Colonic mucosa (tissue), 4 donors: ENCODE measurements around the gene CACHD1. TPM values are rescaled to one million over a fixed set of nuclear protein-coding genes. Genes with fewer than 3 reads are reported as not detected.

Source experiments
- DNase-seq: peaks from one replicate; pipeline ENCODE4 v3.0.0-alpha.2; 2020
- H3K27ac ChIP-seq: fragments of 200-600 bp; one replicate; pipeline ENCODE4 v1.8.0; 2021
- H3K27me3 ChIP-seq: fragments of 200-600 bp; one replicate; pipeline ENCODE4 v1.8.0; 2021
- H3K36me3 ChIP-seq: fragments of 200-600 bp; one replicate; pipeline ENCODE4 v1.8.0; 2021
- H3K4me1 ChIP-seq: fragments of 200-600 bp; one replicate; pipeline ENCODE4 v1.8.0; 2021; ENCODE audit warnings: mild to moderate bottlenecking
- H3K4me3 ChIP-seq: fragments of 200-600 bp; one replicate; pipeline ENCODE4 v1.8.0; 2021
- H3K9ac ChIP-seq, 2 donors: one replicate each; pipeline ENCODE4 v1.7.0; 2013; ENCODE audit warnings: control low read depth in 2 of 2, low read depth in 2 of 2, low read length in 2 of 2
- H3K9me3 ChIP-seq: fragments of 200-600 bp; one replicate; pipeline ENCODE4 v1.8.0; 2021
- CTCF ChIP-seq: fragments of 200-600 bp; IDR thresholded peaks from one replicate; pipeline ENCODE4 v1.8.0; 2022; ENCODE audit warnings: antibody characterized with exemption, mild to moderate bottlenecking
- intact Hi-C: fragments of 100-400 bp; cut with DNase I; formaldehyde crosslinking; loops from one replicate; pipeline ENCODE4 v1.14.1; 2022
- total RNA-seq, 2 donors: library from RNA; stranded (reverse); fragmentation: NEBNext Ultra II Directional in 1 of 2; extraction: Animal tissue kit (Norgen Biotek cat#: 25700) in 1 of 2; gene quantifications; one replicate each; pipeline ENCODE4 v1.2.1, GENCODE V29; 2021
- donor health status: healthy.
- donor health status: DM: no; HTN: no; CAD: no.
- donor health status: DM: no; HTN: no; CAD: no.

CACHD1 gene
- total RNA-seq, 2 donors from 2014 or later = 1.5 to 2.0 TPM

DNA sequence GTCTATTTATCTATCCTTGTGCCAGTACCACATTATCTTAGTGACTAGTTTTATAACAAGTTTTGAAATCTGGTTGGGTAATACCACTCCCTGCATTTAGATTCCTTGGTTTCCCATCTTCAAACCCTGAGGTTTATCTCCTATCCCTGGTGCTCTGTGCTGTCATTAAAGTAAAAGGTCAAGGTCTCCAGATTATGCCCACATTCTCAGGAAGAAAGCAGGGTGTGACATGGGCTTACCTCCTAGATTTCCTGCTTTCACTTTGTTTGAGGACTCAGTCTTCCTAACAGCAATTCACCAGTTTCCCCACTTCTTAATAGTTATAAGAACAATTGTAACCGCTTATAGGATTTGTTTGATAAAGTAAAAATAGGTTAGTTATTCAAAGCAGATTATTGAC is 86.0 kb downstream of the CACHD1 start:
- no peak for TF ChIP-seq CTCF
- Histone ChIP-seq H3K27ac (no peak overlapping the region), H3K9me3 (no peaks in the 10 kb centered on the region), H3K9ac (no peak overlapping the region), H3K4me3 (no peak overlapping the region), H3K27me3 (no peaks in the 10 kb centered on the region), H3K36me3 (no peaks in the 10 kb centered on the region), H3K4me1 (no peaks in the 10 kb centered on the region)
- no peak for DNase-seq
- intact Hi-C loops = no loop called here

GRCh38 chr1:64561993-64562392 is 92.1 kb downstream of the CACHD1 start:
- Histone ChIP-seq H3K27me3 (no peaks in the 10 kb centered on the region), H3K4me1 (no peaks in the 10 kb centered on the region), H3K36me3 (no peaks in the 10 kb centered on the region), H3K27ac (no peak overlapping the region), H3K9me3 (no peaks in the 10 kb centered on the region), H3K9ac (no peak overlapping the region), H3K4me3 (no peak overlapping the region)
- no peak for TF ChIP-seq CTCF
- intact Hi-C loops = no loop called here
- DNase-seq = no peak

GRCh38 chr1:64563958-64564565 is 94.1 kb downstream of the CACHD1 start:
- no peak for DNase-seq
- no peaks in the 10 kb centered on the region for H3K4me1 ChIP-seq
- H3K9me3 ChIP-seq = no peaks in the 10 kb centered on the region
- no peak overlapping the region for H3K9ac ChIP-seq
- intact Hi-C loops = no loop called here
- no peaks in the 10 kb centered on the region for H3K36me3 ChIP-seq
- H3K27me3 ChIP-seq = no peaks in the 10 kb centered on the region
- TF ChIP-seq CTCF = no peak
- no peak overlapping the region for H3K4me3 ChIP-seq
- H3K27ac ChIP-seq = no peak overlapping the region

DNA sequence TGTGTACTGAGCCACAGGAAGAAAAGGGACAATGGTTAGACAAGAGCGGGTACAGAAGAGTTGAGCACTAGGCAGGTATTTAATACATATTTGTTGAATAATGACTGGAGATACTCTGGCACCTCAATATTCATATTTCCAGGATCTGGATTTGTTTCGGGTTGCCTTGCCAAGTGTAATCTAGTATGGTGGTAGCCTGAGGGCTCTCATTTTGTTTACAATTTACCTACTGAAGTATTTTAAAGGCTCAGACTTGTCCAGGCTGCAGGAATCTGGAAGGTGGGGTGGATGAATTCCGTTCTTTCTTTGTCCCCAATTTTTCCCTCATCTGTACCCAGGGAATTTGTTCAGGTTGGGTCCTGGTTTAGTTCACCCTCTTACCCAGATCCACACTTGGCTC is 95.0 kb downstream of the CACHD1 start:
- no peak for TF ChIP-seq CTCF
- Histone ChIP-seq H3K27ac (no peak overlapping the region), H3K4me3 (no peak overlapping the region), H3K9ac (no peak overlapping the region), H3K9me3 (no peaks in the 10 kb centered on the region), H3K27me3 (no peaks in the 10 kb centered on the region), H3K4me1 (no peaks in the 10 kb centered on the region), H3K36me3 (no peaks in the 10 kb centered on the region)
- DNase-seq = no peak
- intact Hi-C loops = no loop called here

DNA sequence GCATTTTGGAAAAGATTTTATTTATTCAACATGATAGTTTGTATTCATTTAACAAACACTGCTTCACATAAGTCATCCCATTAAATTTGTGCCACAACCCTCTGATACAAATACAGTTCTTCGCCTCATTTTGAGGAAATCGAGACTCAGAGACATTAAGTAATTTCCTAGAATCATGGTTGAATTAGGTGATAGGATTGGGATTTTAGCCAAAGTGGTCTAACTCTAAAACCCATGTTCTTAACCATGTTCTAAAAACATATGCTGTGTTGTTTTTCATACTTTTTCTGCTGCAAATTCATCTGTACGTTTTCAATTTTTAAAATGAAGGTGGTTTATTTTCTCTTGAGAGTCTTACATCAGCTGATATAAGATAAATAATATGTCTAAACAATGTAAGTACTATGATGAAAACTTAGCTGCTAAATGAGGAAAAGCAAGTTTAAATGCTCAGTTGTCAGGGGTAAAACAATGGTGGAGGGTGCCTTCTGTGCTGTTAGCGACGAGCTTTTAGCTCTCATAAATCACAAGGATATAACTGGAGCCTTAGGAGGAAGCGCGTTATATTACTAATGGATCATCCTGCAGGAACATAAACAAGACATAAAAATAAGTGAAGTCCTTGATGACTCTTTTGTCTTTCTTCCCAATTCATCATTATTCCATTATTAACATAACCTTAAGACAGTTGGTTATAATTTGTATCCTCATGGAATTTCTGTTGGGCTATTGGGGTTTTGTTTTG is 97.7 kb downstream of the CACHD1 start:
- Histone ChIP-seq H3K9me3 (no peaks in the 10 kb centered on the region), H3K36me3 (no peaks in the 10 kb centered on the region), H3K4me1 (no peaks in the 10 kb centered on the region), H3K27me3 (no peaks in the 10 kb centered on the region), H3K9ac (no peak overlapping the region), H3K4me3 (no peak overlapping the region), H3K27ac (no peak overlapping the region)
- TF ChIP-seq CTCF = no peak
- intact Hi-C loops = no loop called here
- no peak for DNase-seq
